ENCODE results near the gene KLHDC8B. TPM values are rescaled to one million over a fixed set of nuclear protein-coding genes. Genes with fewer than 3 reads are reported as not detected.
A peak's percentile ranks its signal among the peaks of the same experiment; 100 is the strongest.

Gene KLHDC8B
- total and polyA plus RNA-seq, 9 of the 15 experiments (the other 6 are each of a cell fraction or from before 2014, with no cell fraction given): 6.9 to 34.8 (median 25.2) TPM

DNA sequence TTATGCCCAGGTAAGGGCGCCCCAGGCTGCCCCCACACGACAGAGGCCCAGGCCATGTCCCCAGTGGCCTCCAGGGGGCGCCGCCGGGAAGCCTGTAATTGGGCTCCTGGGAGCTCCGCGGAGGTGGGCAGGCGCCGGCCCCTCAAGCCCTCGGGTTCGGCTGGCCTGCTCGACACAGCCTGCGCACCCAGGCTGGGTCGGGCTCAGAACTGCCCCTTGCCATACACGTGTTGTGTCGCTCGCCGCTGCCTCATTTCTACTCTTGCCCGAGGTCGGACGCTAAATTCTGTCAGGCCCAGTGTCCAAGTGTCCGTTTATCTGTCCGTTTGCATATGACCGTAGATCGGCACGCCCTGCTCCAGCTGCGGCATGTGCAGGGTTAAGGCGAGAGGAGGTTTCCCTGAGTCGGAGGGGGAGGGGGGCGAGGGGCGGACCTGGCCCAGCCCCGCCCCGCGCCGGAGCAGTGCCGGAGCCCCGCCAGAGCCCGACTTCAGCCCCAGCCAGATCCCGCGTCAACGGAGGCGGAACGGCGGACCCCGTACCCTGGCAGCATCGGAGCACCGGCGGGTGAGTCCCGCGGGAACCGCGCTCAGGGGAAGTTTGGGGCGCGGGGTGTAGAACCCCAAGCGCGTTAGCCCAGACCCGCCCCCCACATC is at the start of gene KLHDC8B (continued):
- TF ChIP-seq ZNF408 (CRISPR knock-in tag; IDR thresholded peaks at IDR 0.05; ENCODE audit: low read depth): no peak
- TF ChIP-seq ZNF395 (CRISPR knock-in tag; IDR thresholded peaks at IDR 0.05): peak; percentile 68; the same call in 1 of the 2 replicates
- TF ChIP-seq, protein P1, sequence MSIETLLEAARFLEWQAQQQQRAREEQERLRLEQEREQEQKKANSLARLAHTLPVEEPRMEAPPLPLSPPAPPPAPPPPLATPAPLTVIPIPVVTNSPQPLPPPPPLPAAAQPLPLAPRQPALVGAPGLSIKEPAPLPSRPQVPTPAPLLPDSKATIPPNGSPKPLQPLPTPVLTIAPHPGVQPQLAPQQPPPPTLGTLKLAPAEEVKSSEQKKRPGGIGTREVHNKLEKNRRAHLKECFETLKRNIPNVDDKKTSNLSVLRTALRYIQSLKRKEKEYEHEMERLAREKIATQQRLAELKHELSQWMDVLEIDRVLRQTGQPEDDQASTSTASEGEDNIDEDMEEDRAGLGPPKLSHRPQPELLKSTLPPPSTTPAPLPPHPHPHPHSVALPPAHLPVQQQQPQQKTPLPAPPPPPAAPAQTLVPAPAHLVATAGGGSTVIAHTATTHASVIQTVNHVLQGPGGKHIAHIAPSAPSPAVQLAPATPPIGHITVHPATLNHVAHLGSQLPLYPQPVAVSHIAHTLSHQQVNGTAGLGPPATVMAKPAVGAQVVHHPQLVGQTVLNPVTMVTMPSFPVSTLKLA (conservative IDR thresholded peaks at IDR 0.05): peak; percentile 89 to 92
- TF ChIP-seq ZNF57 (CRISPR knock-in tag; IDR thresholded peaks at IDR 0.05): no peak
- no peak for TF ChIP-seq ZNF124 (CRISPR knock-in tag; IDR thresholded peaks at IDR 0.05)
- TF ChIP-seq ZBTB11 (CRISPR knock-in tag; IDR thresholded peaks at IDR 0.05): peak in 1 of 3 experiments; percentile 65; a peak in 1 of 6 replicates
- TF ChIP-seq ZNF224 (CRISPR knock-in tag; IDR thresholded peaks at IDR 0.05): no peak
- TF ChIP-seq ARID4B (CRISPR knock-in tag; IDR thresholded peaks at IDR 0.05): peak; percentile 89
- TF ChIP-seq, protein P2, sequence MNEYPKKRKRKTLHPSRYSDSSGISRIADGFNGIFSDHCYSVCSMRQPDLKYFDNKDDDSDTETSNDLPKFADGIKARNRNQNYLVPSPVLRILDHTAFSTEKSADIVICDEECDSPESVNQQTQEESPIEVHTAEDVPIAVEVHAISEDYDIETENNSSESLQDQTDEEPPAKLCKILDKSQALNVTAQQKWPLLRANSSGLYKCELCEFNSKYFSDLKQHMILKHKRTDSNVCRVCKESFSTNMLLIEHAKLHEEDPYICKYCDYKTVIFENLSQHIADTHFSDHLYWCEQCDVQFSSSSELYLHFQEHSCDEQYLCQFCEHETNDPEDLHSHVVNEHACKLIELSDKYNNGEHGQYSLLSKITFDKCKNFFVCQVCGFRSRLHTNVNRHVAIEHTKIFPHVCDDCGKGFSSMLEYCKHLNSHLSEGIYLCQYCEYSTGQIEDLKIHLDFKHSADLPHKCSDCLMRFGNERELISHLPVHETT (CRISPR knock-in tag; conservative IDR thresholded peaks at IDR 0.05 in 1 of 2, IDR thresholded peaks at IDR 0.05 in 1 of 2): peak in 1 of 2 experiments; percentile 50; a peak in 1 of 4 replicates

All from K562 (cell line).